Measurements from ENCODE around the gene PDP2. TPM values are rescaled to one million over a fixed set of nuclear protein-coding genes. Genes with fewer than 3 reads are reported as not detected.

PDP2 gene
- total RNA-seq, 1 experiment from 2014 or later: 27.2 TPM

DNA sequence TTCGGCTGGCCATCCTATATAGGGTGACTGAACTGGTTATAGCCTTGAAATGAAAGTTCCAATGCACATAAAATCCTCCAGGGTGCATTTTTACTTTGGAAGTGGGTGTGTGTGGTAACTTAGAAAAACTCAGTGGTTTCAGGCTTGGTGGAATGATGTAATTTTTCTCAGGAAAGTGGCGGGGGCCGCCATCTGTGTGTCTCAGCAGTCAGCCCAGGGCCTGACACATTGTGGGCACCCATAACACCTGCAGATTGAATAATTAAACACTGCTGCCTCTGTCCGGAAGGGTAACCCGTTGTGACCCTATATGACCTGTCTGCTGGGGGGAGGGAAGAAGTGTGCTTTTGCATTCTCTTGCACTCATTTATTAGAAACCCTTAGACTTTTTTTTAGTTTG is 2.2 kb upstream of the PDP2 start:
- Mint-ChIP-seq H3K4me1 (ENCODE audit: low read depth, unreplicated experiment) (peaks cover 28% of the 10 kb centered on the region), H3K27me3 (ENCODE audit: unreplicated experiment) (no peaks in the 10 kb centered on the region), H3K4me3 (ENCODE audit: low read depth, unreplicated experiment) (no peak overlapping the region), H3K27ac (ENCODE audit: unreplicated experiment) (no peak overlapping the region), H3K9me3 (ENCODE audit: low read depth, unreplicated experiment) (no peaks in the 10 kb centered on the region), H3K36me3 (ENCODE audit: insufficient read depth, unreplicated experiment) (peaks cover 24% of the 10 kb centered on the region)
- BruUV-seq (replicated peaks): no TSS peak
- TF ChIP-seq, protein P1, sequence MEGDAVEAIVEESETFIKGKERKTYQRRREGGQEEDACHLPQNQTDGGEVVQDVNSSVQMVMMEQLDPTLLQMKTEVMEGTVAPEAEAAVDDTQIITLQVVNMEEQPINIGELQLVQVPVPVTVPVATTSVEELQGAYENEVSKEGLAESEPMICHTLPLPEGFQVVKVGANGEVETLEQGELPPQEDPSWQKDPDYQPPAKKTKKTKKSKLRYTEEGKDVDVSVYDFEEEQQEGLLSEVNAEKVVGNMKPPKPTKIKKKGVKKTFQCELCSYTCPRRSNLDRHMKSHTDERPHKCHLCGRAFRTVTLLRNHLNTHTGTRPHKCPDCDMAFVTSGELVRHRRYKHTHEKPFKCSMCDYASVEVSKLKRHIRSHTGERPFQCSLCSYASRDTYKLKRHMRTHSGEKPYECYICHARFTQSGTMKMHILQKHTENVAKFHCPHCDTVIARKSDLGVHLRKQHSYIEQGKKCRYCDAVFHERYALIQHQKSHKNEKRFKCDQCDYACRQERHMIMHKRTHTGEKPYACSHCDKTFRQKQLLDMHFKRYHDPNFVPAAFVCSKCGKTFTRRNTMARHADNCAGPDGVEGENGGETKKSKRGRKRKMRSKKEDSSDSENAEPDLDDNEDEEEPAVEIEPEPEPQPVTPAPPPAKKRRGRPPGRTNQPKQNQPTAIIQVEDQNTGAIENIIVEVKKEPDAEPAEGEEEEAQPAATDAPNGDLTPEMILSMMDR (IDR thresholded peaks at IDR 0.05; ENCODE audit: unreplicated experiment): no peak
- intact Hi-C loops (cut with micrococcal nuclease; ENCODE audit: unreplicated experiment): no loop called here
- DNase-seq: no peak
- CTCF ChIA-PET: no interaction called here

DNA sequence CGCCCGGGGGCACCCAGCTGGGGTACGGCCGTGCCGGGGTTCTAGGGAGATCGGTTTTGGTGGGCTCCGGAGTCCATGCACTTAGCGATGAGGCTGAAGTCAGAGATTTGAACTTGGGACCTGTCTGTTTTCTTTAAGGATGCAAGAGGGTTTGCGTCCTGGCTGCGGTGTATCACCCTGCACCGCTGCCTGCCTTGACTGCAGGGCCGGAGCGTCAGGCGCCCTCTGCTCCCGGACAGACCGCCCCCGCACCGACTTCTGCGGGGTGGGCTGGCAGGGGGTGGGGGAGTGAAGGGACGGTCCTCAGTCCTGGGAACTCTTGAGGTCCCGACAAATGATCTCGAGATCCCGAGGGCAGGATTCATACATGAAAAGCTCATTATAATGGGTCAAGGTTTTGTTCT is 701 bp downstream of the PDP2 start:
- intact Hi-C loops (cut with micrococcal nuclease; ENCODE audit: unreplicated experiment): no loop called here
- CTCF ChIA-PET: interaction anchor here (0.6 to 2.5 kb wide), 11 partner anchors 8 to 273 kb away, joined by 3 to 16 read pairs (median 4); partner anchors contain the start of genes DYNC1LI2 and NAE1

GRCh38 chr16:66881560-66881959 is 1.2 kb downstream of the PDP2 start:
- intact Hi-C loops (cut with micrococcal nuclease; ENCODE audit: unreplicated experiment): no loop called here
- peak overlapping the region; percentile 92 for H3K4me3 Mint-ChIP-seq (ENCODE audit: low read depth, unreplicated experiment)
- H3K27ac Mint-ChIP-seq (ENCODE audit: unreplicated experiment): no peak overlapping the region
- BruUV-seq (replicated peaks): no TSS peak
- no peaks in the 10 kb centered on the region for H3K9me3 Mint-ChIP-seq (ENCODE audit: low read depth, unreplicated experiment)
- peaks cover 35% of the 10 kb centered on the region for H3K36me3 Mint-ChIP-seq (ENCODE audit: insufficient read depth, unreplicated experiment)
- H3K4me1 Mint-ChIP-seq (ENCODE audit: low read depth, unreplicated experiment): peaks cover 19% of the 10 kb centered on the region
- no peak for DNase-seq
- CTCF ChIA-PET: interaction anchor here (1.0 to 2.5 kb wide), 5 partner anchors 8 to 51 kb away, joined by 3 to 16 read pairs (median 7); partner anchors contain the start of gene NAE1
- TF ChIP-seq, protein P1 (IDR thresholded peaks at IDR 0.05; ENCODE audit: unreplicated experiment): no peak
- H3K27me3 Mint-ChIP-seq (ENCODE audit: unreplicated experiment): no peaks in the 10 kb centered on the region

More for the DNA sequence above, 701 bp downstream of the PDP2 start:
- BruUV-seq (replicated peaks): no TSS peak
- Mint-ChIP-seq H3K9me3 (ENCODE audit: low read depth, unreplicated experiment) (no peaks in the 10 kb centered on the region), H3K36me3 (ENCODE audit: insufficient read depth, unreplicated experiment) (peaks cover 35% of the 10 kb centered on the region), H3K27me3 (ENCODE audit: unreplicated experiment) (no peaks in the 10 kb centered on the region), H3K27ac (ENCODE audit: unreplicated experiment) (no peak overlapping the region), H3K4me1 (ENCODE audit: low read depth, unreplicated experiment) (peaks cover 19% of the 10 kb centered on the region), H3K4me3 (ENCODE audit: low read depth, unreplicated experiment) (peak overlapping the region; percentile 92)
- TF ChIP-seq, protein P1 (IDR thresholded peaks at IDR 0.05; ENCODE audit: unreplicated experiment): no peak
- no peak for DNase-seq

DNA sequence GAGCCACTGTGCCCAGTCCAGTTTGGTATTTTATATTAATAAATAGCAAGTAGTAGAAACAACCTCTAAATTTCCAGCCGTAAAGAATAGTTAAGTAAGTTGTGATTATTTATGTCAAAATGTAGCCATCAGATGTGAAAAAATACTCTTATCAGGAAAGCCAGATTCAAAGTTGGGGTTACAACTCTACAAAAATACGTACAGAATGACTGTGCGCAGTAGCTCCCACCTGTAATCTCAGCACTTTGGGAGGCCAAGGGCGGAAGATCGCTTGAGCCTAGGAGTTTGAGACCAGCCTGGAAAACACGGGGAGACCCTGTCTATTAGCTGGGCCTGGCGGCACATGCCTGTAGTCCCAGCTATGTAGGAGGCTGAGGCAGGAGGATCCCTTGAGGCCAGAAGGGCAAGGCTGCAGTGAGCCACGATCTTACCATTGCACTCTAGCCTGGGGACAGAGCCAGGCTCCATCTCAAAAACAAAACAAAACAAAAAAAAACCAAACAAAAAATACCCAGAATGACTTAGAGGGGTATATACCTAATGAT is 1.7 kb downstream of the PDP2 start:
- intact Hi-C loops (cut with micrococcal nuclease; ENCODE audit: unreplicated experiment): no loop called here
- Mint-ChIP-seq H3K27ac (ENCODE audit: unreplicated experiment) (no peak overlapping the region), H3K4me1 (ENCODE audit: low read depth, unreplicated experiment) (peaks cover 19% of the 10 kb centered on the region), H3K36me3 (ENCODE audit: insufficient read depth, unreplicated experiment) (peaks cover 35% of the 10 kb centered on the region), H3K9me3 (ENCODE audit: low read depth, unreplicated experiment) (no peaks in the 10 kb centered on the region), H3K27me3 (ENCODE audit: unreplicated experiment) (no peaks in the 10 kb centered on the region), H3K4me3 (ENCODE audit: low read depth, unreplicated experiment) (peak overlapping the region; percentile 92)
- TSS peak; percentile 37 for BruUV-seq (replicated peaks)
- TF ChIP-seq, protein P1 (IDR thresholded peaks at IDR 0.05; ENCODE audit: unreplicated experiment): no peak
- CTCF ChIA-PET: interaction anchor here (1.0 to 2.5 kb wide), 3 partner anchors 9 to 13 kb away, joined by 3 to 16 read pairs (median 4); no protein-coding TSS in a partner anchor
- DNase-seq: no peak

Data from Calu3 (cell line).